ENCODE results near the gene HIPK4.

The HIPK4 gene

DNA sequence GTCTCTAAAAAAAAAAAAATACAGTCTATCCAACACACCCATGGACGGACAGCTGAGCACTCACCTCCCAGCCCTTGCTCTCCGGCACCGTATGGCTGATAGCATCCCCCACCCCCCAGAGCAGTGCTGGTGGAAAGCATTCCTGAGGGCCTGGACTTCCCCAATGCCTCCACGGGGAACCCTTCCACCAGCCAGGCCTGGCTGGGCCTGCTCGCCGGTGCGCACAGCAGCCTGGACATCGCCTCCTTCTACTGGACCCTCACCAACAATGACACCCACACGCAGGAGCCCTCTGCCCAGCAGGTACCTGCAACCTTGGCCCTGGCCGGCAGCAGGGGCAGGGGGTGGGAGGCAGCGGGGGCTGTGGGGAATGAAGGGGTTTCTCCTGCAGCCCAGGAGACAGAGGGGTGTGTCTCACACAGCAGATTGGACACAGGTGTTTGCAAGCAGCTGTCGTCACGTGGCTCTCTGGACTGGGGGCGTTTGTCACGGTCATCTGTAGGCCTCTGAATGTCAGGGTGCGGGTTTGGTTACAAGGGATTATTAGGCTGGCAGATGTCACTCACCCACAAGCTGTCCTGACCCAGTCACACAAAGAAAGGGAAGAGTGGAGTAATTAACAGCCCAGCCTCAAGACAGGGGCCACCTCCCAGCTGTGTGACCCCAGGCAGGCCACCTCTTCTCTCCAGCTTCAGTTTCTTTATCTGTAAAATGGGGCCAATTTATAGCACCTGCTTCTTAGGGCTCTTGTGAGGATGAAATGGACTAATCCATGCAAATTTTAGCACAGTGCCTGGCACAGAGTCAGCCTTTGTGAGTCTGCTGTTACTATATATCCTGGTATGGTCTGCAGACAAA is 22.2 kb downstream of the HIPK4 start:
- in situ Hi-C loops (cut with HindIII; ENCODE audit: low sequenced_read_pairs), result no loop called here

DNA sequence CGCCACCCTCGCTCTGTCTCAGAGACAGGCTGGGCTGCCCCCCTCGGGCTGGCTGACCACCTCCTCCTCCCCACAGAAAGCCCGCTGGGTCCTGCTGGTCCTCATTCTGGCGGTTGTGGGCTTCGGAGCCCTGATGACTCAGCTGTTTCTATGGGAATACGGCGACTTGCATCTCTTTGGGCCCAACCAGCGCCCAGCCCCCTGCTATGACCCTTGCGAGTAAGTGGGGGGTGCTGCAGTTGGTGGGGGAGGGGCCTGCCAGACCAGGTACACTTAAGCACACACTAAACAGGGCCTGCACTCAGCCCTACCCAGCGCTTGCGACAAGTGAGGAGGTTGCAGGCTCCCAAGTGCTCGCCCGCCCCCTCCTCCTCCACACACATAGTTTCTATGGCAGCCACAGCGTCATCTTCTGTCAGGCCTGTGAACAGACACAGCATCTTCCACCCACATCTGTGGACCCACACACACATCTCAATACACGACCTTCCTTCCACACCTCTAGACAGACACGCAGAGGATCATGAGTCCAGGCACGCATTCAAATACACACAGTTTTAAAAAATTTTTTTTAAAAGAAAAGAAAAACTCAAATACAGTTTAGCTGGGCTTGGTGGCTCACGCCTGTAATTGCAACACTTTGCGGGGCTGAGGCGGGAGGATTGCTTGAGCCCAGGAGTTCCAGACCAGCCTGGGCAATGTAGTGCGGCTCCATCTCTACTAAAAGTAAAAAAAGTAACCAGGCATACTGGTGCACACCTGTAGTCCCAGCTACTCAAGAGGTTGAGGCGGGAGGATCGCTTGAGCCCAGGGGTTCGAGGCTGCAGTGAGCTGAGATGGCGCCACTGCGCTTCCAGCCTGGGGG is 23.1 kb downstream of the HIPK4 start:
- in situ Hi-C loops (cut with HindIII; ENCODE audit: low sequenced_read_pairs), result no loop called here

DNA sequence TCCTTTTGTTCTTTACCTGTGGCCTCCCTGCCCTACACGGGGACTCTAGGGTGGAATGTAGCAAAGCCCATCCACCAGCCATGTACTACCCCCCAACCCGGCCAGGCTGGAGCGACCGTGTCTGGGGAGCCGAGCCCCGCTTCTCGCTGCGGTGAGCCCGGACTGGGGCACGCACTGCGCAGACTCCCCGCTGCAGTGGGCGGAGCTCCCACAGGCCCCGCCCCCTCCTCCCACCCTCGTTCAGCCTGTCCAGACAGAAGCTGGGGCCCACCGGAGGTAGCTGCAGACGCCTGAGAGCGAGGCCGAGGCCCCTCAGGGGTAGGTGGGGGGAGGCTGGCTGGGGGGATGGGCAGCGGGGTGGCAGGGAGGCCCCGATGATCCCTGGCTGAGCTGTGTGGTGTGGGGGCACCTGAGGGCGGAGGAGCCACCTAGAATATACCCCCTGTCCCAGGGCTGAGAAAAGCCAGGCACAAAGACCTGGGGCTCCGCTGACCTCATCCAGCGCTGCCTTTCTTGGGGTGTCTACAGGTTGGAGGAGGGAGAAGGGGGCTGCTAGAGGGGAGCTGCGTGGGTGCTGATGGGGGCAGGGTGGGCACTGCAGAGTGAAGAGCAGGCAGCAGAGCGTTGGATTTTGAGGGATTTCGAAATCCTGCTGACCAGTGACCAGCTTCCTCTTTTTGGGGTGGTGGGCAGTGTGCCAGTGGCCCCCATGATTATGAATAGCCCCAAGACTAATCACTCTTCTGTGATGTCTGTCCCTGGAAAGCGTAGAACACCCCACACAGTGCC is 24.2 kb downstream of the HIPK4 start:
- in situ Hi-C loops (cut with HindIII; ENCODE audit: low sequenced_read_pairs), result no loop called here

DNA sequence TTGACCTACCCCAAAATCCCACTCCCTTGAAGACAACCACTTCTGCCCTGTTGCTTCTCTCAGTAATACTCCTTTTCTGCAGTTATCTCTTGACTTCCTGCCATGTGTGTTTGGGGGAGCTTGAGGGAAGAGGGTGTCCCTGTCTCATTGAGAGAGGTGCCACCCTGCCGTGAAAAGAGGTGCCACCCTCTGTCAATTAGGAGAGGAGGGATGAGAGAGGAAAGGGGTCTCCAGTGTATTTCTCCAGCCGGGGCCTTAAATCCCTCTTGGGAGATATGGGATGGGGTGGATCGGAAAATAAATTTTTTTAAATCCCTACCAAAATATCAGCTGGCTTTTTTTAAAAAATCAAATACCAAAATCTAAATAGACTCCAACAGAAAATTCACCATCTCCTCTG is 25.0 kb downstream of the HIPK4 start:
- in situ Hi-C loops (cut with HindIII; ENCODE audit: low sequenced_read_pairs), result no loop called here

DNA sequence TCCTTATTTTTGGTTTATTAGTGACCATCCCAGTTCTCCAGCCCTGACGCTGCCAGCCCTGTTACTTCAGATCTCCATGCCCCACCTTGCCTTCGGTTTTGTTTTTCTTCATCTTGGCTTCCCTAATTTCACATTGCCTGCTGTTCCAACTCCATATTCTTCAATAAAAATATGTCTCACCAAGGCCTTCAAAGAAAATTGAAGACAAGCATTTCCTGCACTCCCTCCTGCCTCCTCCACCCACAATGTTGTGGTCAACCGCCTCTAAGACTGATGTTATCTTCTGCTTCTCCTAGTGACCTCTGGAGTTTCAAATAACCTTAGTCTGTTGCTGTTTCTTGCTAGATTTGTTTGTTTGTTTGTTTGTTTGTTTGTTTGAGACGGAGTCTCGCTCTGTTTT is 26.9 kb downstream of the HIPK4 start:
- in situ Hi-C loops (cut with HindIII; ENCODE audit: low sequenced_read_pairs), result no loop called here

DNA sequence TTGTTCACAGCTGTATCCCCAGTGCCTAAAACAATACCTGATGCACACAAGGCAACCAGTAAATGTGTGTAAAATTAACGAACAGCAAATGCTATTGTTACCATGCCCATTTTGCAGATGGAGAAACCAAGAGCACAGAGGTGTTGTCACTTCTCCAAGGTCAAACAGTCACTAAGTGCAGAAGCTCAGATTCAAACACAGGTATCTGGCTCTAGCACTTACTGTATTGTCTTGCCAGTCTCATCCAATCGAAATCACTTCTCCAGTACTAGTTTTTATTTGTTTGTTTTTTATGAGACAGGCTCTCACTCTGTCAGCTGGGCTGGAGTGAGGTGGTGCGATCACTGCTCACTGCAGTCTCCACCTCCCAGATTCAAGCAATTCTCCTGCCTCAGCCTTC is 27.8 kb downstream of the HIPK4 start:
- in situ Hi-C loops (cut with HindIII; ENCODE audit: low sequenced_read_pairs), result no loop called here

DNA sequence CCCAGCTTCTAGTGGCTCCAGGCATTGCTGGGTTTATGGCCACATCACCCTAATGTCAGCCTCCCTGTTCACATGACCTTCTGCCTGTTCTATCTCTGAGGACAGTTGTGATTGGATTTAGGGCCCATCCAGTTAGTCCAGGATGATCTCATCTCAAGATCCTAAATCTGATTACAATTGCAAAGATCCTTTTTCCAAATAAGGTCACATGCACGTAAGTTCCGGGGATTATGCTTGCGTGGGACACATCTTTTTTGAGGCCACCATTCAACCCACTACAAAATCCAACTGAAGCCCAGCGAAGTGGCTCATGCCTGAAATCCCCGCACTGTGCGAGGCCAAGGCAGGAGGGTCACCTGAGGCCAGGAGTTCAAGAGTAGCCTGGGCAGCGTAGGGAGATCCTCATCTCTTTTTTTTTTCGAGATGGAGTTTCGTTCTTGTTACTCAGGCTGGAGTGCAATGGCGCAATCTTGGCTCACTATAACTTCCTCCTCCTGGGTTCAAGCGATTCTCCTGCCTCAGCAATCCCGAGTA is 29.2 kb downstream of the HIPK4 start:
- in situ Hi-C loops (cut with HindIII; ENCODE audit: low sequenced_read_pairs), result no loop called here

DNA sequence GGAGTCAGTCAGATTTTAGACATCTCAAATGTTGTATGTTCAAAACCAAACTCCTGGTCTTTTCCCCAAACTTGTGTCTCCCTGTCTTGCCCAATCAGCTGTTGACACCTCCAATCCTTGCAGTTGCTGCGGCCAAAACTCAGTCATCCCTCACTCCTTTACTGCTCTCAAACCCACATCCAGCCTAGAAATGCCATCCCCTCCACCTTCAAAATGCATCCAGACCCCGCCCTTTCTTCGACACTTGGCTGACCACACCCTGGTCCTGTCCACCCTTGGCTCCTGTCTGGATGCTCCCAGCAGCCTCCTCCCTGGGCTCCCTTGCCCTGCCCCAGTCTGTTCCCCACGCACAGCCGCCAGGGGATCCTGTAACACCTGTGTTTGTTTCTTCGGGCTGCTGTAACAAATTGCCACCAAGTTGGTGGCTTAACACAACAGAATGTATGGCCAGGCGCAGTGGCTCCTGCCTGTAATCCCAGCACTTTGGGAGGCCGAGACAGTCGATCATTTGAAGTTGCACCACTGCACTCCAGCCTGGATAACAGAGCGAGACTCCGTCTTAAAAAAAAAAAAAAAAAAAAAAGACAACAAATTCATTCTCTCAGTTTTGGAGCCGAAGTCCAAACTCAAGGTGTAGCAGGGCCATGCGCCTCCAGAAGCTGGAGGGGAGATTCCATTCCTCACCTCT is 29.8 kb downstream of the HIPK4 start:
- in situ Hi-C loops (cut with HindIII; ENCODE audit: low sequenced_read_pairs), result no loop called here

DNA sequence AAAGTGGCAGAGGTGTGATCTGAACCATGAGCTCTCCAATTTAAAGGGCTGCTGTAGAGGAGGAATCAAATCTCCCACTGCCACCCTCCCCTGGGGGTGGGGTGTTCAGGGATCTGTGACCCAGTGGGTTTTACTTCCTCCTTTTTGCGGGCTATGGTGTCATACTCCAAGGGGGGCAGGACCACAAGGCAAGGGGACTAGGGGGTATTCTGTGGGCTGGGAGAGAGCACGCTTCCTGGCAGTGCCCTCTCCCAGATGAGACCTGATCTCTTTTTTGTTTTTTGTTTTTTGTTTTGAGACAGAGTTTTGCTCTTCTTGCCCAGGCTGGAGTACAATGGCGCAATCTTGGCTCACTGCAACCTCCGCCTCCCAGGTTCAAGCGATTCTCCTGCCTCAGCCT is 31.2 kb downstream of the HIPK4 start:
- in situ Hi-C loops (cut with HindIII; ENCODE audit: low sequenced_read_pairs), result no loop called here

DNA sequence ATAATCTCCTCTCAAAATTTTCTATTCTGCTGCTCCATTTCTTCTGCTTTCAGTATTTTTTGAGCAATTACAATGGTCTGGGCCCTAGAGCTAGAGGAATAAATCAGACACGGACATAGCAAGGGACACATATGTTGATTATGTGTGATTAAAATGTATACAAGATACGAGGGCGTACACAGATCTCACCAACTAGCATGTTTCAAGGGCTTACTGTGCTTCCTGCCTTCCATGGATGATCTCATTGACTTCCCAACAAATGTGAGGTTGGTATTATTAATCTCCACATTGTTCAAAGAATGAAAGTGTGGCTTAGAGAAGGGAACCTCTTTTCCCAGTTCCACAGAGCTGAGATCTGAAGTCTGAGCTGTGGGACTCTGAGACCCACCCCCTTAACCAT is 32.3 kb downstream of the HIPK4 start:
- in situ Hi-C loops (cut with HindIII; ENCODE audit: low sequenced_read_pairs), result no loop called here

DNA sequence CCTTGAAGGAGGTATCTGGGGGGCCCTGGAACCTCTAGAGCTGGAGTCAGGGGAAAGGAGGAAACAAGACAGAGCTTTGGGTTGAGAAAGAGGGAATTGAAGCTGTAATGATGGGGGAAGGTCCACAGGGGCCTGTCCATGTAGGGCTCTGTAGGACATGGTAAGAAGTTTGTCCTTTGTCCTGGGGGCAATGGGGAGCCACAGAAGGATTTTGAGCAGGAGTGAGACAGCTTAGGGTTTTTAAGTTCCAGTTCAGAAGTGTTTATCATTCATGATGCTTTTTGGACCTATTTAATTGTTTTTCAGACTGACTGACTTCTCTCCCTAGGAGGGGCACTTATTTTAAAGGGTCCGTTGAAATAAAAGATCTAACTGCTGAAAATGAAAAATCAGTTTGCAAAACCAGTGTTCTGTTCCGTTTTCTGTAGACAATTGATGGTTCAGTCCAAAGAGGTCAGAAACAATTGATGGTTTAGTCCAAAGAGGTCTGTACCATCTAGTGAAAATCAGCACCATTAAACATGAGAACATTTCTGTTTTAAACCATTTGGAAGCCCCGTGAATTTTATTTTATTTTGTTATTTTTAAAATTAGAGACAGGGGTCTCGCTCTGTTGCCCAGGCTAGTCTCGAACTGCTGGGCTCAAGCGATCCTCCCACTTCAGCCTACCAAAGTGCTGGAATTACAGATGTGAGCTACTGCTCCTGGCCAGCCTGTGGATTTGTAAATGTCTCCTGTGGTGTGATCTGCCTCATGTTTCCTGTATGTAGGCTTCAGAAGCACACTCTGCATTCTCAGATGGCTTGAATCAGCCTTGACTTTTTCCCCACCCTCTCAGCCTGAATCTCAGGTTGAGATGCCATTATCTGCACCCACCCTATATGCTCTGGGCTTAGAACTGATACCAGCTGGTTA is 33.0 kb downstream of the HIPK4 start:
- in situ Hi-C loops (cut with HindIII; ENCODE audit: low sequenced_read_pairs), result no loop called here

DNA sequence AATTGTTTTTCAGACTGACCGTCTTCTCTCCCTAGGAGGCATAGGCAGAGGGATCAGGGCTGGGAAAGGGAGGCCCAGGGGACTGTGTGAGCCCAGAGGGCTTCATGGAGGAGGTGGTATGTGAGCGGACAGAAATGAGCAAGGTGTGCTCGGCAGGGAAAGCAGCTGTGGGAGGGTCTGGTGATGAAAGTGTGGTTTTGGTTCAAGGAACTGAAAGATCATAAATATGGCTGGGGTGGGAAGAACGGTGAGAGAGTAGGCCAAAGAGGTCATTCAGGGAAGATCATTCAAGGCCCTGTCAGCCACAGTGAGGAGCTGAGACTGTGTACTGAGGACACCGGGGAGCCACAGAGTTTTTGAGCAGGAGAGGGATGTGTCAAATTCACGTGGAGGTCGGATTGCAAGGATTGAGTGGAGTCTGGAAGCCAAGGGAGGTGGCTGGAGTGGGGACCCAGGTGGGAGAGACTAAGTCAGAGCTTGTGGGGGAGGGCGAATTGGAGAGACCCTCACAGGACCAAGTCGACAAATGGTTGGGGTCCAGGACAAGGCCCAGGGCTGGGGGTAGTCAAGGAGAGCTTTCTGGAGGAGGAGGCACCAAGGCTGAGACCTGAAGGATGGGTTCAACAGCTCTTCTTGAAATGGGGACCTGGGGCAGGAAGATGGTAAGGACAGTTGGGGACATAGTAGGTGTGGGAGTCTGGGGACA is 33.9 kb downstream of the HIPK4 start:
- in situ Hi-C loops (cut with HindIII; ENCODE audit: low sequenced_read_pairs), result no loop called here

DNA sequence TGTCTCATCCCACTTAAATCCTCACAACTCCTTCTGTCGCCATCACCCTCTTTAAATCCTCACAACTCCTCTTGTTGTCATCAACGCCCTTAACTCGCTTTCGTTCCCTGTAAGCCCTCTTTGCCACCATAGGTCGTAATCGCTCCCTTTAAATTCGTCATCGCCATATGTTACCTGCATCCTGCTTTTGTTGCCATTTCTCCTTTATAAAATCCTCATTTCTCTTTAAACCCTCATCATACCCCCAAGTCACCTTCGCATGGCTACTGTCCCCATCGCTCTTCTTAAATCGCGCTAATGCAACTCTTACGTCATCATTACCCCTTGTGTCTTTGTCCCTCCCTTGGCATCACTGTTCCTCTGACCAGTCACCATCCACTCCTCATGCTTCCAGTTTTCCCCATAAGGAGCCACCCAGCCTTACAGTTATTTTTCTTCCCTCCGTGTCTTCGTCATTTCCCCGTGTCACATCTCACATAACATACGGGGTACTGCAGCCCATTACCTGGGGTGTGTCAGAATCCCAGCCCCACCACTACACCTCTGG is 40.9 kb downstream of the HIPK4 start:
- in situ Hi-C loops (cut with HindIII; ENCODE audit: low sequenced_read_pairs), result no loop called here

DNA sequence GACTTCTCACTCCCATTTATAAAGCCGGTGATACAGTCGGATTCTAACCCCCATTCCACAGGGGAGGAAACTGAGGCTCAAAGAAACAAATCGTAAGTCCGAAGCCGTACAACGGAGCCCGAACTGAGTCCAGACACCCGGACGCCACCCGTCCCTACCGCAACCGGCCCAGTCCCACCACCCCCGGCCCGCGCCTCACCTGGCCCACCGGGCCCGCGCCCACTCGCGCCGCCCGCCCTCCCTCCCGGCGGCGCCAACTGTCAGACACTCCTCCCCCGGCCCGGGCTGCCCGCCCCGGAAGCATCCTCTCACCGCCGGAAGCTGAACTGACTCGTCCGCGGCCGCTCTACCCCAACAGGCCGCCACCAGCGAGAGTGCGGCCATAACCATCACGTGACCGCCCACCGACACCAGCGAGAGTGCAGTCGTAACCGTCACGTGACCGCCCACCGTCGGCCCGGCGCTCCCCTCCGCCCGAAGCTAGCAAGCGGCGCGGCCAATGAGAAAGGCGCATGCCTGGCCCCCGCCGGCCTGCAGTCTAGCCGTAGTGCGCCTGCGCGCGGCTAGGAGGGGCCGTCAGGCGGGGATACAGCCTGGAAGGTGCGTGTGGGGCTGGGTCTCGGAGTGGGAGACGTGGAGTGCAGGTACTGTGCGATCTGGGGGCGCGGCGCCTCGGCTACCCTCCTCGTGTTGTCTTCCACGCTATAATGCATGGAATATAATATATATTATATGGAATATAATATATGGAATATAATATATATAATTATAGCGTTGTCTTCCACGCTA is 41.7 kb downstream of the HIPK4 start, which contains the start of the genes C19orf47 and PLD3:
C19orf47 (minus strand) TSS at position 273 of the 789 bp plus-strand sequence. CDS start 6,540 bp downstream, outside the sequence.
PLD3 (plus strand) TSS at position 571 of the 789 bp plus-strand sequence. CDS start 17,789 bp downstream, outside the sequence.
- in situ Hi-C loops (cut with HindIII; ENCODE audit: low sequenced_read_pairs), result no loop called here

DNA sequence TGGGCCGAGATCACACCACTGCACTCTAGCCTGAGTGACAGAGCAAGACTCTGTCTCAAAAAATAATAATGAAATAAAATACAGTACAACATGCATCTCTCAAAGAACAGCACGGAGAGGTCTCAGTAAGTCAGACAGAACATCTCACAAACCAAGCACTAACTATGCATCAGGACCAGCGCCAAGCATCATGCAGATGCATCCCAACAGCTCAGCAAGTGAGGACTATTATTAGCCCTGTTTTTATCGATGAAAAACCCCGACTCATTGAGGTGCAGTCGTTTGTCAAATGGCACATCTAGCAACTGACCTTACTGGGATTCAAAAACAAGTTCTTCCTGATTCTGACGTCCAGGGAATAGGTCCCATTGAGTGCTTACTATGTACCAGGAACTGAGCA is 45.6 kb downstream of the HIPK4 start:
- in situ Hi-C loops (cut with HindIII; ENCODE audit: low sequenced_read_pairs), result no loop called here

DNA sequence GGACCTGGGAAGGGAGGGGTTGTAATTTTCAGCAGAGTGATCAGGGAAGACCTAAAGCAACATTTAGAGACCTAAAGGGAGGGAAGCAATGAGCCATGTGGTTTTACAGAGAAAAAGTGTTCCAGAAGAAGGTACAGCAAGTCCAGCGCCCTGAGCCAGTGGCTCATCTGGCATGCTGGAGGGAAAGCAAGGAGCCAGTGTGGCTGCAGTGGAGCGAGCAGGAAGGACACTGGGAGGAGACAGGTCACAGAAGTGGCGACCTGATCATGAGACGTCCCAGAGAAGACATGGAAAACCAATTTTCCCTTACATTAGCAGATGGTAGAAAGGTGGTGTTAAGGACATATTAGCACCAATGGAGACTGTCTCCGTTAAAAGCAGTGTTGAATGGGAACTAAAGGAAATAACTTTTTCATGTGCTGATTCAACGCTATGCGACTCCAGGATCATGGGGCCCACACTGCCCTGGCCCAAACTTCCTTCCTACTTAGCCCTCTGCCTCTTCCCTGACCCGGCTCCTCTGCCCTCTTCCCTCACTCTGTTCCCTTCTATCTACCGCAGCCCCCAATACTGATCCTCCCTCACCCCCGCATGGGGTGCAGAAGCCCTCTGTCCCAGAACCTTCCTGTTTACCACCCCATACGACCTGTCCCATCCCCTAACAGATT is 47.2 kb downstream of the HIPK4 start:
- in situ Hi-C loops (cut with HindIII; ENCODE audit: low sequenced_read_pairs), result no loop called here
